Hippocampal formation (tissue), 2 donors: ENCODE measurements around the gene ADCY2.
A peak's percentile ranks its signal among the peaks of the same experiment; 100 is the strongest.
"Not testable (repeated sequence)": the region's sequence is repeated elsewhere in the genome, so short reads cannot be mapped to it uniquely, and the experiment has no call there.

Source experiments
- DNase-seq, 2 donors: peaks; one replicate each; lab custom pipeline; 2025; lab: John Stamatoyannopoulos, UW

Gene ADCY2

GRCh38 chr5:7395432-7395946 is 449 bp upstream of the ADCY2 start:
- no peak for DNase-seq

- peak in 1 of 2 donors; percentile 61 for DNase-seq
Observed at GRCh38 chr5:7396713-7397454, 946 bp downstream of the ADCY2 start.

GRCh38 chr5:7397937-7398336 is 2.0 kb downstream of the ADCY2 start:
- no peak for DNase-seq

- no peak for DNase-seq
Observed at GRCh38 chr5:7398596-7399280, 2.8 kb downstream of the ADCY2 start.

DNA sequence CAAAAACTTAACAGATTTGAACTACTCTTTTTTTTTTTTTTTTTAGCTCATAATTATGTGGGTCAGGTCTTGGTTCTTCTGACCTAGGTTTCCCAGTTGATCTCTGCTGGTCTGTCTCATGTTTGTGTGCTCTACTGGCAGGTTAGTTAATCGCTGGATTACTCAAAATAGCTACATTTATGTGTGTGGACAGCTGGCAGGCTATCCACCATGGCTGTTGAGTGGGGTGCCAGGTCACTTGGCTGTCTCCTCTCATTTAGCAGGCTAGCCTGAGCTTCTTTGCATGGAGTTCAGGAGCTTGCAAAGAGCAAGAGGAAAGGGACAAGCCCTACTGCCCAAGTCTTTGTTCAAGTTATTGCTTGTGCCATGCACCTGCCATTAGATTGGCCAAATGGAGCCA is 9.3 kb downstream of the ADCY2 start:
- DNase-seq: no peak

DNA sequence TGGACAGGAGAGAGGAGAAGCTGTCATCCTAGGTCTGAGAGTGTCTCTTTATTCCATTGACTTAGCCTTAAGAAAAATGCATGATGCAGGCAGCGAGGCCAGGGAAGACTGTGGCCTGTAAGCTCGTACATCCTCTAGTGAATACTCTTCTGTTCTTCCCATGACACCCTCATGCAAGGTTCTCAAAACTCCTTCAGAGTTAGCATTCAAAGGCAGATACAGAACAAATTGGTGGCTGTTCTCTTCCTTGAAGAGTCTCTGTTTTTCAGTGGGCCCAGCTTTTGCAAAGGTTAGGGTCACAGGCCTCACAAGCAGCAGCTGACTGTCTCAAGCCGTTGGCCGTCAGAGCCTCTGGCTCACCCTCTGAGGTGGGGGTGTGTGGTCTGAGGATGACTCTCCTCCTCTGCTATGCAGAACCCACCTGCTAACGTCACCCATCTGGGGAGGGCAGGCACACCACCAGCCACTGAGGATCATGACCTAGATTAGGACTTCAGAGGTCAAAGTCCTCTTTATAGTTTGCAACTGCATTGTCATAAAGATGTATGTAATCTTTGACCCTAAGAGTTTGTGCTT is 15.1 kb downstream of the ADCY2 start:
- no peak for DNase-seq

- peak in 1 of 2 donors; percentile 16 for DNase-seq
Observed at GRCh38 chr5:7412409-7412808, 16.5 kb downstream of the ADCY2 start.

DNA sequence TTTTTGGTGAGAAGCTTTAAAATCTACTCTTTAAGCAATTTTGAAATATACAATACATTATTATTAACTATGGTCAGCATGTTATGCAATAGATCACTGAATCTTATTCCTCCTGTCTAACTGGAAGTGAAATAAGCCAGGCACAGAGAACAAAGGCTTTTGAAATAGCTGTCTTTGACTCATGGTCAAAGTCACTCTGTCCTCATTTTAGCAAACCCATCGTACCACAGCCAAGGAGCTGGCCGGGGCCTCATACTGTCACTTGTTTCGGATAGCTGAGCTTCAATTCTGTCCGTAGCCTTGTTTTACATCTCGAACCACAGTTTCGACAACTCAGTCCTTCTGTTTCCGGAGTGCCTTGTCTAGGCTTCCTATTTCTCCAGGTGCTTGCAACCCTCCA is 19.2 kb downstream of the ADCY2 start:
- DNase-seq: no peak

DNA sequence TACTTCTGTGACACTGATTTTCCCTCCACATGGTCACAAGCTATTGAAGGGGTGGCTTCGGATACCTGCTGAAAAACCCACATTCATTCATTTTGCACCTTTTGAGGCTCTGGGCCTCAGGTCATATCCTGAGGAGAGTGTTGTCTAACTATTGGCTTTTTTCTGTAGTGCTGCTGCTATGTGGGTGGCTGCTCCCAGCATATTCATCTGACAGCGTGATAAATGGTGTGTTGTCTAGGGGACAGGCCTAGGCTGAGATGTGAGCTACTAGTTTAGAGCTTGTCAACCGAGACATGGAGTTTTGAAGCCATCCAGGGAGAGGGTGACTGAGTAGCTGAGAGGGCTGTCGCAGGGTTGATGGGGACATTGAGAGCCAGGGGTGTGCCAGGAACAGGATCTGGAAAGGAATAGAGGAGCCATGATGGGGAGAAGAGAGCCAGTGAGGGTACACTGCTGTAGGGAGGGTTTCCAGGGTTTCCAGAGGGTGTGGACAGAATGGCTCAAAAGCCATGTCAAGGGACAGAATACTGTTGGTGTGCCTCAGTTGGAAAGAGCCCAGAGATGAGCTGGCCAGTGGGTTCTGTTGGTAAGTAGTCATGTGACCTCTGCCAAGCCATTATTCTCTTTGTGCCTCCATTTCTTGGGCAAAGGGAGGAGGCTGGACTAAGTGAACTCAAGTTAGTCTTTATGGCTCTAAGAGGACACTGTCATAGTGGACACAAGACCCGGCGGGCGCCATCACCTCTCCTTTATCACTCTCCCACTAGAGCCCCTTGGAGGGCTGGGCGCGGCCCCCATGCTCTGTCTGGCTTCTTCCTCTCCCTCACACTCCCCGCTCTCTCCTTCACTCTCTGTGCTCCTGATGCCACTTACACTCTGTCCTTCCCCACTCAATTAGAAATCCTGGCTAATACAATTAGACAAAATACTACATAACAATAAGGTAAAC is 19.9 kb downstream of the ADCY2 start:
- no peak for DNase-seq

DNA sequence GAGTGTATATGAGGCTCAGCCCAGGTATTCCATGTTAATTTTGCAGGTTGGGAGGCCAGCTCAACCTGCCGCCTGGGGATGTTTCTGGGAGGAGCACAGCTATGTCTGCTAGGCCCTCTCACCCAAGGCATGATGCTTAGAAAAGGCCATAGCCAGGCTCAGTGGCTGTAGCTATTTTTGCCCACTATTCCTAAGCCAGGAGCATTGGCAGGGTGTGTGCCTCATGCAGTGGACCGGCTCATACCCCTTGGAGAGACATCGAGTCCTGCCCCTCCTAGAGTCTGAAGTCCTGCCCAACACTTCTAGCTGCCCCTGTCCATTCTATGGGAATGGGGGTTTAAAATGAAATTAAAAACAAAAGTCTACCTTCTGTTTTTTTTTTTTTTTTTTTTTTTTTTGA is 22.3 kb downstream of the ADCY2 start:
- no peak for DNase-seq

DNA sequence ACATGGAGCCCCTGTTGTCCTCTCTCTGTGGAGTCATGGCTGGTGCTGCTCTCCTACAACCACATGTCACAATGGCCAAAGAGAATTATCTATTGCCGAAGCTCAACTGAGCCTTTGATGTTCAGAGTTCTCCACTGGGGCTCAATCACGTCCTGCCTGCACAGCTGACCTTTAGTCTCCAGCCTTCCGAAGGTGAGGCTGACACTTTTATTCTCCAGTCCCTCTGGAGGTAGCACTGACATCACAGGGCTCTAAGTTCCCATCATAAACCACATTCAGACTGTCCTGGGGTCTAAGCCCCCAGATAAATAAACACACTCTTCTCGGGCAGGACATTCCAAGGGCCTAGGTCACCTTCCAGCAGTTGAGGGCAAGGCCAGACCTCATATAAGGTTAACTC is 23.4 kb downstream of the ADCY2 start:
- DNase-seq: no peak

GRCh38 chr5:7419846-7420245 is 23.9 kb downstream of the ADCY2 start:
- no peak for DNase-seq

DNA sequence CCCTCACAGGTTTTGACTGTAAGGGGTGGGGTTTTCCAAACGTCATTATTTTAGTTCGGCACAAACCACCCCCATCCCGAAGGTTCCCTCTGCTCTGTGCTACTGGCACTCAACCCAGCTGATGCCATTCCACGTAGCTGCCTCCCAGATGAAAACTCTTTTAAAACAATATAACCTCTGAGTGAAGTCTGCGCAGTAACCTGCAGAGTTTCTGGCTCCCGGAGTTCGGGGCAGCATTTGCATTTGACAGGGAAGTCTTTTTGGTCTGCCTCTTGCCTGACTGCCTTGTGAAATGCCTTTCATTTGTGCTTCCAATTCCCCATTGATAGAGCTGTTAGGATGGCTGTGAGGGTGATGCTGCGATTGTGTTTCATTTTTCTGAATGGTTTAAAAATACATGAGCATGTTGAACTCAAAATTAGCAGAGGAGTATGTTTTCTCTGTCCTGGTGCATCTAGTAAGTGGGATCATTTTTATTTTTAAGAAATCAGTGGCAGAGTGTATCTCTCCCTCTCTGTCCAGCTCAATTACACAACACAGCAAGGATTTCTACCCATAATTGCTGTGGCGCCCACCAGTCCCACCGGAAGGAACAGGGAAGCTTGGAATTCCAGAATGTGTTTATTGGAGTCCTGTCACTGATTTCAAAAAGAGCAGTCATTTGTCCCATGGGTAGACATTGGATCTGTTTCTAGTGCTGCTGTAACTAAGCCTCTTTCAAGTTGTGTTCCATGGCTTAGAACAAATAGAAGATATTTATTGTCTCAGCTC is 24.8 kb downstream of the ADCY2 start:
- DNase-seq: no peak

DNA sequence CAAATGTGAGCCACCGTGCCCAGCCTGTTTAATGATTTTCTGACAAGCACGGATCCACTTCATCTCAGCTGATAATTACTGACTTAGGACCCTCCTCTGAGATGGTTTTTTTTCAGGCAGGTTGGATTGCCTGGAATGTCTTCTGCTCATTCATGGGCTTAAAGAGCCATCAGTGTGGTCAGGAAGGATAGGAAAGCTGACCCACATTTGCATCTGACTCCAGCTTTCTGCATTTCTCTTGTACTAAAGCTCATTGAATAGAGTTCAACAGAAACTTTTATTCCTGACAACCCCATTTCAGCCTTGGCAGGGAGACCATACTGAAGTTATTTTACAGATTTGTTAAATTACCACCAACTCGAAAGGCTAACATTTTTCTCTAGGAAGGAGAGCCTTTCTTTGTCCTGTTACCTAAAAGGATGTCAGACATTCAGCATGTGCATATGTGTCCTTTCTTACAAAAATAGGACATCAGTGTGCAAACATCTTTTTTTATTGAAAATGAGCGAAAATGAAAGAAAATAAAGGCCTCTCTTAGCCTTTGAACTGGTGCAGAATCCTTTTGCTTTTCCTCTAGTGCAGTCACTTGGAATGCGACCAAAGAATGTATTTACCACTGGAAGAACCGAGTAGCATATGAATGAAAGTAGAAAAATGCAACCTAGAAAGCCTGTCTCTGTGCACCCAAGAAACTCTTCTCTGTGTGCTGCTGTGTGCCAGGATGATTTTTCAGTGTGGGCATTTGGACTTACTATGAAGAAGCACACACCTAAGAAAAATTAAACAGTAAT is 26.6 kb downstream of the ADCY2 start:
- DNase-seq: no peak

GRCh38 chr5:7423231-7423630 is 27.3 kb downstream of the ADCY2 start:
- not testable (repeated sequence) for DNase-seq

- DNase-seq: no peak
Observed at GRCh38 chr5:7425830-7426229, 29.9 kb downstream of the ADCY2 start.

DNA sequence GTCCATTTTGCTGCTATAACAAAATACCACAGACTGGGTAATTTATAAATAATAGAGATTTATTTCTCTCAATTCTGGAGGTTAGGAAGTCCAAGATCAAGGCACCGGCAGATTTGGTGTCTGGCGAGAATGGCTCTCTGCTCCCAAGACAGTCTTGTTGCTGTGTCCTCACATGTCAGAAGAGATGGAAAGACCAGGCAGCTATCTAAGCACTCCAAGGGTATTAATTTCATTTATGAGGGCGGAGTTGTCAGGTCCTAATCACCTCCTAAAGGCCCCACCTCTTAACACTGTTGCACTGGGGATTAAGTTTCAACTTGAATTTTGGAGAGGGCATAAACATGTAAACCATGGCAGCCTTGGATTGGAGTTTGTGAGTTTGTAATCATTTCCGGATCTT is 30.3 kb downstream of the ADCY2 start:
- no peak for DNase-seq

DNA sequence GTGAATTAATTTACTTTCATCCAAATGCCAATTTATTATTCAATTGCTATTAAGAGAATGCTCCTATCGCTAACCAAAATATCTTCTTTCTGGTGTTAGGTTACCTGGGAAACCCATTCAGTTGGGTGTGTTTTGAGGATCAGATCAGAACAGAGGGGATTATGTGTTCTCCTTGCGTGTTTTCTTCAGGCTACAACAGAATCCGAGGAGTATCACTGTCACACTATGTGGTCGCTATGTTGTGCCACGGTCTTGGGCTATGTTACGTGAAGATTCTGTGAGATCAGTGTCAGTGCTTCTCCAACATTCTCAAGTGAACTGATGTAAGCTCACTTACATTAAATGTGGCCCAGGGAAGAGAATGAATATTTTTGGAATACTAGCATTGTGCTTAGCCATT is 39.0 kb downstream of the ADCY2 start:
- DNase-seq: no peak

GRCh38 chr5:7435503-7435902 is 39.6 kb downstream of the ADCY2 start:
- no peak for DNase-seq

DNA sequence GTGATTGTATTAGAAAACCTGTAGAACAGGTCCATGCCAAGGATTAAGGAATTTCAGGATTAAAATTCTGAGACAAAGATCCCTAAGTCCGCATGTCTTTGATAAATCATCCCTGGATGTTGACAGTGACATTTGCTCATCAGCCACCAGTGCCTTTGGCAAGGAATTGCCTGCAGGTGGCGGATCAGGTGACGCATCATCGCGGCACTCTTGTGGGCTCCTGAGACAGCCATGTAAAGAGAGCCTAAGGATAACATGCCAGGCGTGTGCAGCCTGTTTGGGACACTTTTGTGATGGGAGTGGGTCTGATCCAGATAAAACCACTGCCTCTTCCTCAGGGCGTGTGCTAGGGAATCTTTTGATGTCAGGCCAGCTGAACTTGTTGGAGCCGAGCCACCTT is 40.6 kb downstream of the ADCY2 start:
- DNase-seq: no peak
